Upper lobe of left lung (tissue), 6 donors: Measurements from ENCODE around the gene C2orf42. TPM values are rescaled to one million over a fixed set of nuclear protein-coding genes. Genes with fewer than 3 reads are reported as not detected.
"Not testable (repeated sequence)": the region's sequence is repeated elsewhere in the genome, so short reads cannot be mapped to it uniquely, and the experiment has no call there.

ENCODE experiments used
- ATAC-seq, 2 donors: fragments of 200-7000 bp; cut with Tn5 transposase; one replicate each; pipeline ENCODE4 v1.9.1; 2022; ENCODE audit warnings: mild to moderate bottlenecking in 2 of 2, moderate library complexity in 2 of 2; ENCODE audit not compliant: low FRiP score in 2 of 2
- DNase-seq, 2 donors: peaks; one replicate each; pipeline ENCODE4 v3.0.0-alpha.2; 2019 to 2020
- H3K27ac ChIP-seq, 4 donors: fragments of 200-600 bp; sonication (generic); one replicate each; pipeline ENCODE4 v1.5.1; 2016 to 2019
- H3K27me3 ChIP-seq, 4 donors: fragments of 200-600 bp; sonication (generic); one replicate each; pipeline ENCODE4 v1.5.1; 2017 to 2019
- H3K36me3 ChIP-seq, 4 donors: fragments of 200-600 bp; sonication (generic); one replicate each; pipeline ENCODE4 v1.5.1; 2016 to 2019
- H3K4me1 ChIP-seq, 4 donors: fragments of 200-600 bp; sonication (generic); one replicate each; pipeline ENCODE4 v1.5.1; 2018 to 2019
- H3K4me3 ChIP-seq, 4 donors: fragments of 200-600 bp; sonication (generic); one replicate each; pipeline ENCODE4 v1.5.1; 2017 to 2019; ENCODE audit warnings: mild to moderate bottlenecking in 2 of 4, moderate library complexity in 1 of 4
- H3K9me3 ChIP-seq, 4 donors: fragments of 200-600 bp; sonication (generic); one replicate each; pipeline ENCODE4 v1.5.1; 2018 to 2019
- CTCF ChIP-seq, 6 experiments: fragments of 450-650 bp in 4 of 6; fragments of 200-600 bp in 2 of 6; sonication (generic) in 2 of 6; IDR thresholded peaks; one replicate each; pipeline ENCODE4 v1.5.1; 2016 to 2019; ENCODE audit warnings: antibody characterized with exemption in 6 of 6
- EP300 ChIP-seq, 4 donors: sonication (generic); formaldehyde crosslinking; IDR thresholded peaks; one replicate each; pipeline ENCODE4 v1.5.1; 2017; ENCODE audit warnings: antibody characterized with exemption in 4 of 4, control low read depth in 2 of 4
- POLR2A ChIP-seq, 4 donors: fragments of 450-650 bp; IDR thresholded peaks; one replicate each; pipeline ENCODE4 v1.5.1; 2016 to 2017; ENCODE audit warnings: antibody characterized with exemption in 4 of 4, mild to moderate bottlenecking in 2 of 4
- POLR2AphosphoS5 ChIP-seq, 2 donors: sonication (generic); formaldehyde crosslinking; IDR thresholded peaks; one replicate each; pipeline ENCODE4 v1.5.1; 2017; ENCODE audit warnings: antibody characterized with exemption in 2 of 2
- WGBS, 2 donors: methylation state at CpG; one replicate each; pipeline ENCODE4 v1.1.5; 2017 to 2018; 5-methylcytosine and 5-hydroxymethylcytosine counted together
- total RNA-seq, 6 donors: library from RNA; depleted of rRNA in 4 of 6; stranded (reverse); fragments of >200 nt in 4 of 6; gene quantifications; one replicate each; pipeline versions ENCODE4 v1.1.0 to v1.2.1, GENCODE V29; 2016 to 2021
- donor health status: DM: no; HTN: no; CAD: no; lungs with moderate emphysema.
- donor health status: DM: no; HTN: yes; CAD: no; lungs with severe emphysema.

The C2orf42 gene
- total RNA-seq, 6 donors from 2014 or later = 7.8 to 15.0 (median 12.4) TPM

- TF ChIP-seq CTCF (IDR thresholded peaks at IDR 0.05) = no peak
- no peak for TF ChIP-seq POLR2A (IDR thresholded peaks at IDR 0.05)
- TF ChIP-seq EP300 (IDR thresholded peaks at IDR 0.05) = no peak
- TF ChIP-seq POLR2AphosphoS5 (IDR thresholded peaks at IDR 0.05) = no peak
- no peak overlapping the region for H3K27ac ChIP-seq
- DNase-seq (no peak), ATAC-seq (no peak)
- H3K9me3 ChIP-seq = no peaks in the 10 kb centered on the region
- WGBS, 2 donors = 75 to 84% methylated on average over 4 of the region's 4 CpGs
- no peaks in the 10 kb centered on the region for H3K27me3 ChIP-seq
- H3K36me3 ChIP-seq = no peaks in the 10 kb centered on the region
- H3K4me3 ChIP-seq = no peak overlapping the region
- H3K4me1 ChIP-seq = no peaks in the 10 kb centered on the region
Observed at GRCh38 chr2:70199320-70199864, 8.6 kb upstream of the C2orf42 start.

GRCh38 chr2:70192516-70192915 is 1.7 kb upstream of the C2orf42 start:
- WGBS, 2 donors = 87 to 90% methylated on average over 5 of the region's 5 CpGs
- Histone ChIP-seq H3K9me3 (no peaks in the 10 kb centered on the region), H3K4me3 (no peak overlapping the region), H3K27me3 (no peaks in the 10 kb centered on the region), H3K27ac (no peak overlapping the region), H3K4me1 (peaks cover 5 to 12% (median 7%) of the 10 kb centered on the region in 4 donors), H3K36me3 (no peaks in the 10 kb centered on the region)
- DNase-seq = no peak
- ATAC-seq = no peak
- TF ChIP-seq EP300 (IDR thresholded peaks at IDR 0.05) = no peak
- no peak for TF ChIP-seq POLR2AphosphoS5 (IDR thresholded peaks at IDR 0.05)
- no peak for TF ChIP-seq CTCF (IDR thresholded peaks at IDR 0.05)
- no peak for TF ChIP-seq POLR2A (IDR thresholded peaks at IDR 0.05)

- WGBS, 2 donors = 68 to 74% methylated on average over 13 of the region's 13 CpGs
- Histone ChIP-seq H3K27ac (peak overlapping the region; percentile 95 to 96 (median 96)), H3K27me3 (no peaks in the 10 kb centered on the region), H3K9me3 (no peaks in the 10 kb centered on the region), H3K36me3 (no peaks in the 10 kb centered on the region), H3K4me1 (peaks cover 5 to 12% (median 7%) of the 10 kb centered on the region in 4 donors), H3K4me3 (peak overlapping the region in 3 of 4 donors; percentile 66 to 73 (median 70))
- TF ChIP-seq CTCF (IDR thresholded peaks at IDR 0.05) (no peak), EP300 (IDR thresholded peaks at IDR 0.05) (no peak), POLR2A (IDR thresholded peaks at IDR 0.05) (no peak), POLR2AphosphoS5 (IDR thresholded peaks at IDR 0.05) (no peak)
- ATAC-seq (no peak), DNase-seq (no peak)
Observed at GRCh38 chr2:70191244-70191735, 471 bp upstream of the C2orf42 start.

- Histone ChIP-seq H3K4me3 (no peak overlapping the region), H3K36me3 (no peaks in the 10 kb centered on the region), H3K9me3 (no peaks in the 10 kb centered on the region), H3K27ac (no peak overlapping the region), H3K27me3 (no peaks in the 10 kb centered on the region), H3K4me1 (peaks cover 5 to 12% (median 7%) of the 10 kb centered on the region in 4 donors)
- ATAC-seq = no peak
- no peak for TF ChIP-seq EP300 (IDR thresholded peaks at IDR 0.05)
- no peak for TF ChIP-seq CTCF (IDR thresholded peaks at IDR 0.05)
- TF ChIP-seq POLR2AphosphoS5 (IDR thresholded peaks at IDR 0.05) = no peak
- no peak for TF ChIP-seq POLR2A (IDR thresholded peaks at IDR 0.05)
- WGBS, 2 donors = 82 to 88% methylated on average over 5 of the region's 5 CpGs
- no peak for DNase-seq
Observed at GRCh38 chr2:70188460-70188859, 2.4 kb downstream of the C2orf42 start.

- 87% methylated on average over 9 of the region's 9 CpGs for WGBS, 2 donors
- DNase-seq, H3K36me3 ChIP-seq: not testable (repeated sequence)
Observed at GRCh38 chr2:70187170-70187569, 3.6 kb downstream of the C2orf42 start.

More at GRCh38 chr2:70187170-70187569, 3.6 kb downstream of the C2orf42 start:
- not testable (repeated sequence) for ATAC-seq, H3K27ac ChIP-seq, H3K27me3 ChIP-seq, H3K9me3 ChIP-seq, H3K4me3 ChIP-seq
- H3K4me1 ChIP-seq = peaks cover 5 to 12% (median 7%) of the 10 kb centered on the region in 4 donors
